GM12864 (cell line): Measurements from ENCODE around the gene TPM1.

Source experiments
- DNase-seq: peaks from one replicate; pipeline ENCODE4 v3.0.0-alpha.2; 2011; ENCODE audit warnings: low read depth
- H3K4me3 ChIP-seq: 2 replicates; pipeline ENCODE4 v1.5.1; 2011; ENCODE audit warnings: mild to moderate bottlenecking, low read depth, low read length, control low read depth
- TF ChIP-seq, protein P1 (sequence below): IDR thresholded peaks from 2 replicates; pipeline ENCODE4 v1.5.1; 2011; ENCODE audit warnings: low read depth, mild to moderate bottlenecking, moderate library complexity, low read length, control low read depth, inconsistent platforms; ENCODE audit errors: missing control alignments

TPM1 gene

DNA sequence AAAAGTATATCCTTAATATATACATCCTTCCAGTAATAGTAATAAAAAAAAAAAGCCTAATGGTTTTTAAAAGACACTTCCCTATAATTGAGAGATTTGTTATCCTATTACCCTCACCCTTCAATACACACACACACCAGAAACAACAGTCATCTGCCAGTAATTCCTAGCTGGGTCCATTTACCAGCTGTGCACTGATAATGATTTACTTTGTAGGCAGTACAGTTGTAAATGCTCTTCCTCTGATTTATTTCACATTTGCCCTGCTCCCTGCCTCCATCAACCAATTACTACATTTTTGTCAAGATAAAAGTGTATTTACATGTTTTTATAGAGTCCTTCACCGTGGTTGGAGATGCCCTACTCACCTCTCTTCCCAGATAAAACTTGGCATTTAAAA, 12.4 kb downstream of the TPM1 start:
- TF ChIP-seq, protein P1, sequence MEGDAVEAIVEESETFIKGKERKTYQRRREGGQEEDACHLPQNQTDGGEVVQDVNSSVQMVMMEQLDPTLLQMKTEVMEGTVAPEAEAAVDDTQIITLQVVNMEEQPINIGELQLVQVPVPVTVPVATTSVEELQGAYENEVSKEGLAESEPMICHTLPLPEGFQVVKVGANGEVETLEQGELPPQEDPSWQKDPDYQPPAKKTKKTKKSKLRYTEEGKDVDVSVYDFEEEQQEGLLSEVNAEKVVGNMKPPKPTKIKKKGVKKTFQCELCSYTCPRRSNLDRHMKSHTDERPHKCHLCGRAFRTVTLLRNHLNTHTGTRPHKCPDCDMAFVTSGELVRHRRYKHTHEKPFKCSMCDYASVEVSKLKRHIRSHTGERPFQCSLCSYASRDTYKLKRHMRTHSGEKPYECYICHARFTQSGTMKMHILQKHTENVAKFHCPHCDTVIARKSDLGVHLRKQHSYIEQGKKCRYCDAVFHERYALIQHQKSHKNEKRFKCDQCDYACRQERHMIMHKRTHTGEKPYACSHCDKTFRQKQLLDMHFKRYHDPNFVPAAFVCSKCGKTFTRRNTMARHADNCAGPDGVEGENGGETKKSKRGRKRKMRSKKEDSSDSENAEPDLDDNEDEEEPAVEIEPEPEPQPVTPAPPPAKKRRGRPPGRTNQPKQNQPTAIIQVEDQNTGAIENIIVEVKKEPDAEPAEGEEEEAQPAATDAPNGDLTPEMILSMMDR: no peak
- no peak for DNase-seq

DNA sequence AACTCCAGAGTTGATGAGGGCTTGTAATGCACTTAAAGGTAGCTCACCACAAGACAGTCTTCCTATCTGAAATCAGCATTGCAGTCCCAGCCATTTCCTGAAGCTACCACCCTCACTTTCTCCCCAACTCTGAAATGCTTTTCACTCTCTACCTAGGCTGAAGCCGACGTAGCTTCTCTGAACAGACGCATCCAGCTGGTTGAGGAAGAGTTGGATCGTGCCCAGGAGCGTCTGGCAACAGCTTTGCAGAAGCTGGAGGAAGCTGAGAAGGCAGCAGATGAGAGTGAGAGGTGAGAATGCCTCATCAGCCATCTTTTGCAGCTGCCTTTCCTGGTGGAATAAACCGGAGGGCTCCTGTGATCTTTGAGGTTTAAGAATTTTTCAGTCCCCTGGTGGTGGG, 14.3 kb downstream of the TPM1 start:
- no peak for DNase-seq
- TF ChIP-seq, protein P1: no peak
- H3K4me3 ChIP-seq: no peak overlapping the region

More for the DNA sequence above, 12.4 kb downstream of the TPM1 start:
- H3K4me3 ChIP-seq: no peak overlapping the region

- no peak for DNase-seq
- H3K4me3 ChIP-seq: no peak overlapping the region
- TF ChIP-seq, protein P1: no peak
Measured at GRCh38 chr15:63057468-63058345, 15.2 kb downstream of the TPM1 start.

DNA sequence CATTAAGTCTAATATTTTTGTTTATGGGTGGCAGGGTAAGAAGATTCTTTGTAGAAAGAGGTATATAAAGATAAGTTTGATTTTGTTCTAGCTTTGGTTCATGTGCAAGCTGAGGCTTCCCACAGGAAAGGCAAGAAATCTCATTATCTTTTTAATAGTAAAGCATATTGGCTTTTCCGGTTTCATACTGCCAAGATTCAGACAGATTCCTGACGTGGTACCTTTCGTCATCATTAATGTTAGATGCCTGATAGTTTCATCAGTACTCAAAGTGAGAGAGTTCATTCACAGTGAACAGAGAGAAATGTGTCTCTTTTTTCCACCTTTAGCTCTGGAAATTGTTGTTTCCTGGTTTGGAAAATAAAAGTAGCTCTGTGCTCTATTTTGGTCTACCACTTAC, 16.5 kb downstream of the TPM1 start:
- DNase-seq: no peak
- TF ChIP-seq, protein P1: no peak
- no peak overlapping the region for H3K4me3 ChIP-seq

DNA sequence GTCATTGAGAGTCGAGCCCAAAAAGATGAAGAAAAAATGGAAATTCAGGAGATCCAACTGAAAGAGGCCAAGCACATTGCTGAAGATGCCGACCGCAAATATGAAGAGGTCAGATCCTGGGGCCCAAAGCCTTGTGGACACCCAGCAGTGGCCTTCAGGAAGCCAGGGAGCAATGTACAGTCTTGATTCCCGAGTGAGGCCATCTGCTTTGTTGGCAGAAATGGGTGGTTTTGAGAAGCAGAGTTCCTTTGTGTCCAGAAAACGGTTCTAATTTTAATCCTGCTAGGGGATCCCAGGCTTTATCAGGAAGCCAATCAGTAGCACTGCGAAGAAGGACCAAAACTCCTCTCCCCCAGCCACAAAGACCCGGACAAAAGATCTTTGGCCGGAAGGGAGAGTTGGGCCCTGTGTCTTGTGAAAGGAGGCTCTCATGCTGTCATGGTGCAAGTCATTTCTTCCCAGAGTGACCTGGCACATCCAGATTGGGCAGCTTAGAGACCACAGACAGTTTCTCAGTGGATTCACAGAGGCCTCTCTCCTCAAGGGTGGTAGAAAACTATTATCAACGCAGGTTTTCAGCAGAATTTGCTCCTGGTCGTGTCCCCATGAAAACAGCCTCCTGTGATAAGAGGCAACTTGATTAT, 17.1 kb downstream of the TPM1 start:
- H3K4me3 ChIP-seq: no peak overlapping the region
- TF ChIP-seq, protein P1: no peak
- DNase-seq: no peak

DNA sequence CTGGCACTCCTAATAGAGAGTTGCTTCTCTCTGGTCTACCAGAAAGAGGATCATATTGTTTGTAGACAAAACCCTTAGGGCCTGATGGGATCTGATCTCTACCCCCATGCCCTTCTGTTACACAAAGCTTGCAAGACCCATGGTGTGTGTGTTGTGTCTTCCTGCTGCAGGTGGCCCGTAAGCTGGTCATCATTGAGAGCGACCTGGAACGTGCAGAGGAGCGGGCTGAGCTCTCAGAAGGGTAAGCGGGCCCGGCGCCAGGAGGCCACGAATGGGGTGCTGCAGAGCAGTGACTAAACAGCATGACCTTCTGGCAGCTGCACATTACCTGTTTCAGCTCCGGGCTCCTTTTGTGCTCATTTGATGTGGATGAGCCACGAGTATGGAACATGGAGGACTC, 18.2 kb downstream of the TPM1 start:
- TF ChIP-seq, protein P1: no peak
- no peak overlapping the region for H3K4me3 ChIP-seq
- no peak for DNase-seq
